Measurements from ENCODE around the gene ANKRD55. TPM values are rescaled to one million over a fixed set of nuclear protein-coding genes. Genes with fewer than 3 reads are reported as not detected.
"Not testable (repeated sequence)": the region's sequence is repeated elsewhere in the genome, so short reads cannot be mapped to it uniquely, and the experiment has no call there.

ANKRD55 gene
- total RNA-seq, 4 donors from 2014 or later: 0.17 to 0.37 (median 0.32) TPM; not detected in 1

GRCh38 chr5:56160723-56161438 is 72.2 kb downstream of the ANKRD55 start:
- H3K4me3 ChIP-seq (ENCODE audit: low read depth, poor library complexity, severe bottlenecking): no peak overlapping the region
- TF ChIP-seq POLR2A (IDR thresholded peaks at IDR 0.05) (no peak), CTCF (IDR thresholded peaks at IDR 0.05) (no peak)
- intact Hi-C loops (cut with DNase I; ENCODE audit: low total_unique reads): no loop called here
- WGBS, 2 donors: 78 to 83% methylated on average over 4 of the region's 4 CpGs
- DNase-seq (ENCODE audit: low spot score in 2 of 2): no peak

- intact Hi-C loops (cut with DNase I; ENCODE audit: low total_unique reads): no loop called here
- 82 to 84% methylated on average over 7 of the region's 7 CpGs for WGBS, 2 donors
- TF ChIP-seq CTCF (IDR thresholded peaks at IDR 0.05) (no peak), POLR2A (IDR thresholded peaks at IDR 0.05) (no peak)
- DNase-seq (ENCODE audit: low spot score in 2 of 2): peak in 1 of 2 donors; percentile 27
- H3K4me3 ChIP-seq (ENCODE audit: low read depth, poor library complexity, severe bottlenecking): no peak overlapping the region
Measured at GRCh38 chr5:56159521-56159947, 73.6 kb downstream of the ANKRD55 start.

- TF ChIP-seq CTCF (IDR thresholded peaks at IDR 0.05): no peak
- no peak for TF ChIP-seq POLR2A (IDR thresholded peaks at IDR 0.05)
- intact Hi-C loops (cut with DNase I; ENCODE audit: low total_unique reads): no loop called here
- 89% methylated on average over 4 of the region's 4 CpGs for WGBS, 2 donors
- DNase-seq (ENCODE audit: low spot score in 2 of 2): no peak
- no peak overlapping the region for H3K4me3 ChIP-seq (ENCODE audit: low read depth, poor library complexity, severe bottlenecking)
Measured at GRCh38 chr5:56158331-56158960, 74.7 kb downstream of the ANKRD55 start.

- intact Hi-C loops (cut with DNase I; ENCODE audit: low total_unique reads): not testable (repeated sequence)
- WGBS, 2 donors: 91 to 92% methylated on average over 5 of the region's 5 CpGs
Measured at GRCh38 chr5:56157191-56157621, 75.9 kb downstream of the ANKRD55 start.

GRCh38 chr5:56156585-56157190 is 76.4 kb downstream of the ANKRD55 start:
- intact Hi-C loops (cut with DNase I; ENCODE audit: low total_unique reads); DNase-seq (ENCODE audit: low spot score in 2 of 2); H3K4me3 ChIP-seq (ENCODE audit: low read depth, poor library complexity, severe bottlenecking): not testable (repeated sequence)
- 73 to 74% methylated on average over 6 of the region's 6 CpGs for WGBS, 2 donors

More at GRCh38 chr5:56157191-56157621, 75.9 kb downstream of the ANKRD55 start:
- not testable (repeated sequence) for H3K4me3 ChIP-seq (ENCODE audit: low read depth, poor library complexity, severe bottlenecking); DNase-seq (ENCODE audit: low spot score in 2 of 2)

- intact Hi-C loops (cut with DNase I; ENCODE audit: low total_unique reads): no loop called here
- WGBS, 2 donors: 85 to 86% methylated on average over 4 of the region's 4 CpGs
- no peak for TF ChIP-seq CTCF (IDR thresholded peaks at IDR 0.05)
- no peak for TF ChIP-seq POLR2A (IDR thresholded peaks at IDR 0.05)
- no peak overlapping the region for H3K4me3 ChIP-seq (ENCODE audit: low read depth, poor library complexity, severe bottlenecking)
- DNase-seq (ENCODE audit: low spot score in 2 of 2): peak in 1 of 2 donors; percentile 25
Measured at GRCh38 chr5:56155992-56156584, 77.0 kb downstream of the ANKRD55 start.

Data from lower leg skin (tissue), 4 donors.